ENCODE measurements around the gene NLRC5. TPM values are rescaled to one million over a fixed set of nuclear protein-coding genes. Genes with fewer than 3 reads are reported as not detected.
"Not testable (repeated sequence)": the region's sequence is repeated elsewhere in the genome, so short reads cannot be mapped to it uniquely, and the experiment has no call there.

The NLRC5 gene
- total RNA-seq, 2 experiments from 2014 or later: 259 to 263 TPM

- H3K36me3 Mint-ChIP-seq (ENCODE audit: low read depth): peaks cover 67% of the 10 kb centered on the region
- POLR2A ChIA-PET, H3K4me3 Mint-ChIP-seq, H3K27me3 Mint-ChIP-seq, H3K4me1 Mint-ChIP-seq, H3K27ac Mint-ChIP-seq, H3K9me3 Mint-ChIP-seq, DNase-seq: not testable (repeated sequence)
- CTCF ChIA-PET: interaction anchor here (0.7 kb wide), 1 partner anchor 30 kb away, joined by 3 read pairs; no protein-coding TSS in a partner anchor
These were observed 73.8 kb downstream of the NLRC5 start for GRCh38 chr16:57063189-57063588.

- POLR2A ChIA-PET: interaction anchor here (1.3 to 1.6 kb wide), 2 partner anchors 12 to 15 kb away, joined by 4 to 5 read pairs; no protein-coding TSS in a partner anchor
- Mint-ChIP-seq H3K27me3 (no peaks in the 10 kb centered on the region), H3K9me3 (no peaks in the 10 kb centered on the region), H3K36me3 (ENCODE audit: low read depth) (peaks cover 71% of the 10 kb centered on the region), H3K27ac (no peak overlapping the region), H3K4me3 (no peak overlapping the region), H3K4me1 (peaks cover 9% of the 10 kb centered on the region)
- DNase-seq: no peak
- CTCF ChIA-PET: interaction anchor here (1.6 kb wide), 1 partner anchor 100 kb away, joined by 5 read pairs; no protein-coding TSS in a partner anchor
These were observed 75.6 kb downstream of the NLRC5 start for GRCh38 chr16:57064995-57065394.

- POLR2A ChIA-PET: interaction anchor here (0.9 to 1.7 kb wide), 7 partner anchors 7 to 77 kb away, joined by 3 to 5 read pairs (median 4); partner anchors contain the start of gene NLRC5
- Mint-ChIP-seq H3K4me1 (peaks cover 20% of the 10 kb centered on the region), H3K27me3 (no peaks in the 10 kb centered on the region), H3K36me3 (ENCODE audit: low read depth) (peaks cover 72% of the 10 kb centered on the region), H3K4me3 (no peak overlapping the region), H3K9me3 (no peaks in the 10 kb centered on the region), H3K27ac (no peak overlapping the region)
- DNase-seq: no peak
- CTCF ChIA-PET: interaction anchor here (1.4 kb wide), 1 partner anchor 20 kb away, joined by 3 read pairs; no protein-coding TSS in a partner anchor
These were observed 77.3 kb downstream of the NLRC5 start for GRCh38 chr16:57066625-57067024.

GRCh38 chr16:57067347-57067746, 78.0 kb downstream of the NLRC5 start:
- H3K36me3 Mint-ChIP-seq (ENCODE audit: low read depth): peaks cover 71% of the 10 kb centered on the region
- H3K27ac Mint-ChIP-seq: no peak overlapping the region
- no peak for DNase-seq
- POLR2A ChIA-PET: interaction anchor here (0.9 to 1.7 kb wide), 5 partner anchors 8 to 78 kb away, joined by 3 to 5 read pairs (median 3); partner anchors contain the start of gene NLRC5
- peaks cover 26% of the 10 kb centered on the region for H3K4me1 Mint-ChIP-seq
- CTCF ChIA-PET: interaction anchor here (0.9 to 1.1 kb wide), 2 partner anchors 9 to 25 kb away, joined by 3 read pairs; partner anchors contain the start of gene CPNE2
- no peaks in the 10 kb centered on the region for H3K9me3 Mint-ChIP-seq
- H3K4me3 Mint-ChIP-seq: no peak overlapping the region
- no peaks in the 10 kb centered on the region for H3K27me3 Mint-ChIP-seq

GRCh38 chr16:57069053-57069452, 79.7 kb downstream of the NLRC5 start:
- Mint-ChIP-seq H3K4me1 (peaks cover 28% of the 10 kb centered on the region), H3K27me3 (no peaks in the 10 kb centered on the region), H3K4me3 (no peak overlapping the region), H3K9me3 (no peaks in the 10 kb centered on the region), H3K27ac (no peak overlapping the region), H3K36me3 (ENCODE audit: low read depth) (peaks cover 79% of the 10 kb centered on the region)
- ChIA-PET CTCF (interaction anchor here (0.9 to 1.2 kb wide), 2 partner anchors 13 to 15 kb away, joined by 3 to 4 read pairs; no protein-coding TSS in a partner anchor), POLR2A (interaction anchor here (1.1 to 1.8 kb wide), 4 partner anchors 8 to 80 kb away, joined by 3 to 9 read pairs (median 6); partner anchors contain the start of gene NLRC5)
- DNase-seq: no peak

DNA sequence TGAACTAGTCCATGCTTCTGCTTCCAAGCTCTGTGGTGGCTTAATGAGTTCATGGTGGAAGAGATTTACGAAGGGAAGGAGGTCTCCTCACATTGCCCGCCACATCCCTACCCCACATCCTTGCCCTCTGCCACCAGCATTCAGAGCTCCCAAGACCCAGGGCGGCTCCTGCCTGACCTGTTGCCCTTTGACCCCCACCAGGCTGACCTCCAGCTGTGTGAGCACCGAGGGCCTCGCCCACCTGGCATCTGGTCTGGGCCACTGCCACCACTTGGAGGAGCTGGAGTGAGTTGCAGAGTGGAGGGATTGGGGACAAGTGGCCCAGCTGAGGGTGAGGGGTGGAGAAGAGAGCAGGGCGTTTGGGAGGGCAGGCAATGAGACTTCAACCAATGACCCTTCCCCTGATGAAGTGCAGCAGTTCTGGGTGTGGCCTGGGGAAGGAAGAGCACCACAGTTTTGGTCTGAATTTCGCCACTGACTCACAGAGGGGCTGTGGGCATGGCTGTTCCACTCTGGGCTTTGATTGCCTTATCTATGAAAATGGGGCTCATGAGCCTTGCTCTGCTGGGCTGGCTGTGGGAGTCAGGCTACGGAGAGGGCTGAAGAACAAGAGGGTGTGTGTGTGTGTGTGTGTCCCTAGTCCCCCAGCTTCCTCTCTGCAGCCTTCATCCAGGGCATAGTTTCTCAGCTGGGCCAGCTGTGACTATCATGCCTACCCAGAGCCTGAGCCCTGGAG, 80.4 kb downstream of the NLRC5 start:
- Mint-ChIP-seq H3K27me3 (no peaks in the 10 kb centered on the region), H3K9me3 (no peaks in the 10 kb centered on the region), H3K4me3 (no peak overlapping the region), H3K27ac (peak overlapping the region; percentile 59), H3K4me1 (peaks cover 28% of the 10 kb centered on the region), H3K36me3 (ENCODE audit: low read depth) (peaks cover 78% of the 10 kb centered on the region)
- ChIA-PET CTCF (interaction anchor here (0.9 to 1.2 kb wide), 2 partner anchors 13 to 14 kb away, joined by 3 to 4 read pairs; no protein-coding TSS in a partner anchor), POLR2A (interaction anchor here (0.7 to 1.8 kb wide), 6 partner anchors 9 to 84 kb away, joined by 3 to 9 read pairs (median 4); partner anchors contain the start of gene NLRC5)
- no peak for DNase-seq

GRCh38 chr16:57070424-57070823, 81.1 kb downstream of the NLRC5 start:
- CTCF ChIA-PET: no interaction called here
- Mint-ChIP-seq H3K9me3 (no peaks in the 10 kb centered on the region), H3K4me1 (peaks cover 28% of the 10 kb centered on the region), H3K27ac (peak overlapping the region; percentile 59), H3K27me3 (no peaks in the 10 kb centered on the region), H3K4me3 (no peak overlapping the region), H3K36me3 (ENCODE audit: low read depth) (peaks cover 76% of the 10 kb centered on the region)
- POLR2A ChIA-PET: interaction anchor here (0.7 to 1.8 kb wide), 5 partner anchors 9 to 84 kb away, joined by 3 to 9 read pairs (median 4); partner anchors contain the start of gene NLRC5
- no peak for DNase-seq

DNA sequence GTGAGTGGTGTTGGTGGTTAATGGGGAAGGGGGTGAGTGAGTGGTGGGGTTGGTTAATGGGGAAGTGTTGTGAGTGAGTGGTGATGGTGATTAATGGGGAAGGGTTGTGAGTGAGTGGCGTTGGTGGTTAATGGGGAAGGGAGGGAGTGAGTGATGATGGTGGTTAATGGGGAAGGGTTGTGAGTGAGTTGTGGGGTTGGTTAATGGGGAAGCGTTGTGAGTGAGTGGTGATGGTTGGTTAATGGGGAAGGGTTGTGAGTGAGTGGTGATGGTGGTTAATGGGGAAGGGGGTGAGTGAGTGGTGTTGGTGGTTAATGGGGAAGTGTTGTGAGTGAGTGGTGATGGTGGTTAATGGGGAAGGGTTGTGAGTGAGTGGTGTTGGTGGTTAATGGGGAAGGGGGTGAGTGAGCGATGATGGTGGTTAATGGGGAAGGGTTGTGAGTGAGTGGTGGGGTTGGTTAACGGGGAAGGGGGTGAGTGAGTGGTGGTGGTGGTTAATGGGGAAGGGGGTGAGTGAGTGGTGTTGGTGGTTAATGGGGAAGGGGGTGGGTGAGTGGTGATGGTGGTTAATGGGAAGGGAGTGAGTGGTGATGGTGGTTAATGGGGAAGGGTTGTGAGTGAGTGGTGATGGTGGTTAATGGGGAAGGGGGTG, 81.8 kb downstream of the NLRC5 start:
- H3K27me3 Mint-ChIP-seq, H3K9me3 Mint-ChIP-seq, DNase-seq, H3K4me3 Mint-ChIP-seq: not testable (repeated sequence)
- peaks cover 28% of the 10 kb centered on the region for H3K4me1 Mint-ChIP-seq
- peak overlapping the region; percentile 31 for H3K27ac Mint-ChIP-seq
- peaks cover 70% of the 10 kb centered on the region for H3K36me3 Mint-ChIP-seq (ENCODE audit: low read depth)
- POLR2A ChIA-PET: interaction anchor here (1.0 kb wide), 1 partner anchor 11 kb away, joined by 4 read pairs; no protein-coding TSS in a partner anchor
- CTCF ChIA-PET: interaction anchor here (0.8 kb wide), 1 partner anchor 13 kb away, joined by 4 read pairs; no protein-coding TSS in a partner anchor

- no peak for DNase-seq
- Mint-ChIP-seq H3K27ac (peak overlapping the region; percentile 7), H3K9me3 (no peaks in the 10 kb centered on the region), H3K4me3 (no peak overlapping the region), H3K36me3 (ENCODE audit: low read depth) (peaks cover 71% of the 10 kb centered on the region), H3K27me3 (no peaks in the 10 kb centered on the region), H3K4me1 (peaks cover 28% of the 10 kb centered on the region)
- POLR2A ChIA-PET: interaction anchor here (1.0 to 1.2 kb wide), 2 partner anchors 10 to 13 kb away, joined by 4 read pairs; no protein-coding TSS in a partner anchor
- CTCF ChIA-PET: interaction anchor here (0.5 to 0.8 kb wide), 2 partner anchors 12 to 89 kb away, joined by 3 to 4 read pairs; no protein-coding TSS in a partner anchor
These were observed 82.7 kb downstream of the NLRC5 start for GRCh38 chr16:57071831-57072582.

DNA sequence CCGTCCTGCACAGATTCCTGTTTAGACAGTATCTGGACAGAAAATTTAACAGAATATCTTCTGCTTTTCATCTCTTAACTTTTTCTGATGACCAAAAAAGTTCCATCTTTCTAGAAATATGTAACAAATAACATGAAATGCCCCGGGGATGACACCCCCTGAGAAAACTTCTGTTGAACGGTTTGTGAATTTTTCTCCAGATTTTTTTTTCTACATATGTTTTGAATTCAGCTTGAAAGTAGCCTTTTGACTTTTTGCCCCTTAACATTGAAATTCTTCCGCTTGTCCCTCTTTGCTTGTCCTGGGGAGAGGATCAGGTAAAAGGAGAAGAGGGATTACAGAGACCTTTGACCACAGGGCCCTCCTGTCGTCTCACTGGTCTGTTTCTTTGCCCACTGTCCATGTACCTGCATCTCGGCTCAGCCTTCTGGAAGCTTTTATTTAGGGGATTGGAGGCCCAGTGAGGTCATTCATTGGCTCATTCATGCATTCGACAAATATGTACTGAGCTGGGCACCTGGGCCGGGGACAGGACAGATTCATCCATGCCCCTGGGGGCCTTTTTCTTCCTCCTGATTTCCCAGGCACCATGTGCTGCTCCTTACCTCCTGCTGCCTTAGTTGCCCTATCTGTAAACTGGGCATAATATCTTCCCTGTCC, 83.4 kb downstream of the NLRC5 start:
- H3K36me3 Mint-ChIP-seq (ENCODE audit: low read depth): peaks cover 65% of the 10 kb centered on the region

GRCh38 chr16:57077714-57078113, 88.4 kb downstream of the NLRC5 start:
- H3K27me3 Mint-ChIP-seq: no peaks in the 10 kb centered on the region
- H3K36me3 Mint-ChIP-seq (ENCODE audit: low read depth): peaks cover 34% of the 10 kb centered on the region
- ChIA-PET CTCF (no interaction called here), POLR2A (interaction anchor here (0.6 to 1.5 kb wide), 2 partner anchors 12 to 369 kb away, joined by 3 to 5 read pairs; partner anchors contain the start of gene CIAPIN1)
- H3K9me3 Mint-ChIP-seq: no peaks in the 10 kb centered on the region
- H3K4me3 Mint-ChIP-seq: no peak overlapping the region
- no peaks in the 10 kb centered on the region for H3K4me1 Mint-ChIP-seq
- no peak overlapping the region for H3K27ac Mint-ChIP-seq
- DNase-seq: no peak

More for the DNA sequence above, 83.4 kb downstream of the NLRC5 start:
- Mint-ChIP-seq H3K9me3 (no peaks in the 10 kb centered on the region), H3K27me3 (no peaks in the 10 kb centered on the region), H3K27ac (no peak overlapping the region), H3K4me3 (no peak overlapping the region), H3K4me1 (peaks cover 28% of the 10 kb centered on the region)
- DNase-seq: no peak
- ChIA-PET POLR2A (interaction anchor here (1.0 to 1.2 kb wide), 2 partner anchors 9 to 14 kb away, joined by 4 read pairs; no protein-coding TSS in a partner anchor), CTCF (interaction anchor here (0.9 kb wide), 1 partner anchor 11 kb away, joined by 3 read pairs; no protein-coding TSS in a partner anchor)

Measured in activated CD4-positive, alpha-beta memory T cell treated with anti-CD3 and anti-CD28 coated beads, Interleukin-2, amount 10 ng/mL, durations not matched to agents 7 days and 5 days (primary cell).